Stimulated activated CD4-positive, alpha-beta T cell treated with anti-CD3 and anti-CD28 coated beads, TNF-alpha, amount 100 ng/mL, for 24 hours (primary cell): ENCODE measurements around the gene DNAJC18.
"Not testable (repeated sequence)": the region's sequence is repeated elsewhere in the genome, so short reads cannot be mapped to it uniquely, and the experiment has no call there.

ENCODE experiments used
- DNase-seq, 3 experiments: peaks; one replicate each; pipeline ENCODE4 v3.0.0-alpha.2; 2020; ENCODE audit warnings: low read depth in 3 of 3

The DNAJC18 gene

GRCh38 chr5:139439013-139439903, at the start of gene DNAJC18:
Gene DNAJC18 (minus strand): TSS chr5:139439525. CDS start chr5:139439445, 80 bp downstream.
- peak; percentile 81 to 92 (median 87) for DNase-seq

- no peak for DNase-seq
Observed at GRCh38 chr5:139488260-139488659, 48.9 kb upstream of the DNAJC18 start.

DNA sequence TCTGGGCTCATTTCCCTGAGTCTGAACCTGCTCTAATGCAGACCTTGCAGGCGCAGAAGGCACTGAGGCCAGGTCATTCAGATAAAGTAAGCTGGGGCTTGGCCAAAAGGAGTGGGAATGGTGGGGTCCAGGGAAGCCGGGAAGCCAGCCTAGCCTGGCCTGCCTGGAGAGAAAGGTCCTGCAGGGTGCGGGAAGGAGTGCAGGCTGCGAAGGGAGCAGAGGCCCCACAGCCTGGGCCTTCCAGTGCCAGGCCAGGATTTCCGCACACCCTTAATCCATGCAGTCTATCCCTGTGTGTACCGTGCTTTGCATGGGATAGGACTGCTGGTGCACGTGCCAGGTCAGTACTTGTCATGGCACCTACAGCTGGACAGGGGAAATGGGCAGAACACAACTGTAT, 46.9 kb upstream of the DNAJC18 start:
- no peak for DNase-seq

GRCh38 chr5:139482890-139483208, 43.5 kb upstream of the DNAJC18 start:
- not testable (repeated sequence) for DNase-seq

- DNase-seq: peak in 1 of 3 experiments; percentile 69
Observed at GRCh38 chr5:139482050-139482889, 42.9 kb upstream of the DNAJC18 start, which contains the start of gene STING1. Gene STING1 (minus strand): TSS chr5:139482758. CDS start chr5:139481704, 1,054 bp downstream.

- DNase-seq: no peak
Observed at GRCh38 chr5:139481580-139482049, 42.3 kb upstream of the DNAJC18 start.

GRCh38 chr5:139481122-139481533, 41.8 kb upstream of the DNAJC18 start:
- peak in 1 of 3 experiments; percentile 46 for DNase-seq

DNA sequence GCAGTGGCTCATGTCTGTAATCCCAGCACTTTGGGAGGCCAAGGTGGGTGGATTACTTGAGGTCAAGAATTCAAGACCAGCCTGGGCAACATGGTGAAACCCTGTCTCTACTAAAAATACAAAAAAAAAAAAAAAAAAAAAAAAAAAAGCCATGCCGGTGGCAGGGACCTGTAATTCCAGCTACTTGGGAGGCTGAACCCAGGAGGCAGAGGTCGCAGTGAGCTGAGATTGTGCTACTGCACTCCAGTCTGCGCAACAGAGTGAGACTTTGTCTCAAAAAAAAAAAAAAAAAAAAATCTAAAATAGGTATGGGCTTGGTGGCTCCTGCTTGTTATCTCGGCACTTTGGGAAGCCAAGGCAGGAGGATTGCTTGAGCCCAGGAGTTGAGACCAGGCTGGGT, 40.4 kb upstream of the DNAJC18 start:
- DNase-seq: not testable (repeated sequence)

GRCh38 chr5:139478657-139479423, 39.5 kb upstream of the DNAJC18 start:
- not testable (repeated sequence) for DNase-seq

- no peak for DNase-seq
Observed at GRCh38 chr5:139475865-139476617, 36.7 kb upstream of the DNAJC18 start.

- DNase-seq: no peak
Observed at GRCh38 chr5:139474890-139475791, 35.8 kb upstream of the DNAJC18 start.

- no peak for DNase-seq
Observed at GRCh38 chr5:139473565-139473964, 34.2 kb upstream of the DNAJC18 start.

GRCh38 chr5:139473105-139473504, 33.8 kb upstream of the DNAJC18 start:
- no peak for DNase-seq

GRCh38 chr5:139472386-139473030, 33.2 kb upstream of the DNAJC18 start:
- DNase-seq: no peak

GRCh38 chr5:139470821-139471300, 31.5 kb upstream of the DNAJC18 start, which contains the start of gene SMIM33:
Gene SMIM33 (plus strand): TSS chr5:139471004. CDS start chr5:139471122, 118 bp downstream.
- no peak for DNase-seq

- no peak for DNase-seq
Observed at GRCh38 chr5:139468421-139468931, 29.2 kb upstream of the DNAJC18 start.

DNA sequence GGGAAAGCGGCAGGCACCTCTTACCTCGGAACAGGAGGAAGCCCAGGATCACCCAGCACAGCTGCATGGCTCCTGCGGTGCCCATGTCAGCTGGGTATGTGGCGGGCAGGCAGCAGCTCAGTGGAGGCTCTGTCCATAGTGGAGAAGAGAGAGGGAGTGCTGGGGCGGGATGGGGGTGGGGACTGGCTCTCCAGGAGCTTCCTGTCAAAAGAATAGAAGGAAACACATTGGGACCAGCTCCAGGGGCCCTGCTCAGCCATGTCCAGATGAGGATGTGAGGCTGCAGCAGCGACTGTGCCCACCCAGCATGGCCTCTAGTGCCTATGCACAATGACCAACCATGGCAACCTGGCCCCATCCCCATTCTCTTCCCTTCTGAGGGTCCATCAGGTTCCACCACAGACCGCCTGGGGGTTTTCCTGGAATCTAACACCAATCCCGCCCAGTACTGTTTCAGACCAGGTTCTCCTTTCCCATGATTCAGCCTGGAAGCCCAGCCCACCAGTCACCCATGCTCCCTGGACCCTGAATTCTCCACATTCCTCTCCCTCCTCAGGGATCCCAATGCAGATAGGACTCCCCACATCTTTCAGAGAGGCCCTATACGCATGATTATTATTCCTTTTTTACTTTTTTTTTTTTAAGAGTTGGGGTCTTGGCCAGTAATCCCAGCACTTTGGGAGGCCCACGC, 23.4 kb upstream of the DNAJC18 start, which contains the start of gene ECSCR:
Gene ECSCR, minus strand, starts transcription at position 158 of the 691 bp plus-strand sequence. Its CDS starts 73 bp downstream, at position 85.
- no peak for DNase-seq

DNA sequence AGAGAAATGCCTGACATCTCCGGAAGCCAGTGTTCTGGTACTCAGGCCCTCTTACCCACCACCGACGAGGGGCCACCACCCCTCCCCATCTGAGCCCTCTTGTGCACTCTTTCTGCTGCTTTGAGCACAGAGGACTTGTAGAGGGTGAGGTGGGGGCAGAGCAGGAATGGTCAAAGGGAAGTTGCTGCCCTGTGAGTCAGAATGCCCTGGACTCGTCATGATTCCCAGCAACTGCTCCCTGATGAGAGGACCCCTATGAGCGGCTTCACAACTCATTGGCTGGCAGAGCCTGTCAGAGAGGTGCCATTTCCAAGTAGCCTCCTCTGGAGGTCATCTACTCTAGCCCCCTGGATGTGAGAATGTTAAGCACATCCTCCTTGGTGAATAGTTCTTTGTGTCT, 22.4 kb upstream of the DNAJC18 start:
- DNase-seq: no peak
